Measurements from ENCODE around the gene CD96. TPM values are rescaled to one million over a fixed set of nuclear protein-coding genes. Genes with fewer than 3 reads are reported as not detected.
"Not testable (repeated sequence)": the region's sequence is repeated elsewhere in the genome, so short reads cannot be mapped to it uniquely, and the experiment has no call there.

CD96 gene
- 79.1 and 79.7 TPM in 2 replicates for total RNA-seq

GRCh38 chr3:111541911-111542483, at the start of gene CD96:
TSS of gene CD96 (plus strand) at chr3:111542197. CDS start at chr3:111542249, 52 bp downstream.
- Mint-ChIP-seq H3K36me3 (ENCODE audit: low read depth) (peaks cover 29% of the 10 kb centered on the region), H3K4me1 (ENCODE audit: low read depth) (peaks cover 64% of the 10 kb centered on the region), H3K9me3 (peaks cover 4% of the 10 kb centered on the region), H3K27me3 (ENCODE audit: insufficient read depth) (no peaks in the 10 kb centered on the region), H3K4me3 (peak within 1 kb of the TSS; percentile 97), H3K27ac (peak within 1 kb of the TSS; percentile 99)
- intact Hi-C loops (cut with micrococcal nuclease), result loop anchor here (1.0 to 10.0 kb wide), 12 partner anchors 40 to 1133 kb away; partner anchors contain the start of gene ZBED2
- DNase-seq (ENCODE audit: low spot score), result peak; percentile 69

- H3K36me3 Mint-ChIP-seq (ENCODE audit: low read depth), result no peaks in the 10 kb centered on the region
Measured at GRCh38 chr3:111493276-111493675, 48.7 kb upstream of the CD96 start.

GRCh38 chr3:111496894-111497559, 45.0 kb upstream of the CD96 start:
- Mint-ChIP-seq H3K9me3 (no peaks in the 10 kb centered on the region), H3K36me3 (ENCODE audit: low read depth) (no peaks in the 10 kb centered on the region), H3K4me3 (no peak overlapping the region), H3K27ac (no peak overlapping the region), H3K27me3 (ENCODE audit: insufficient read depth) (peaks cover 3% of the 10 kb centered on the region), H3K4me1 (ENCODE audit: low read depth) (no peaks in the 10 kb centered on the region)
- intact Hi-C loops (cut with micrococcal nuclease), result no loop called here
- DNase-seq (ENCODE audit: low spot score), result no peak

More at GRCh38 chr3:111493276-111493675, 48.7 kb upstream of the CD96 start:
- H3K4me3 Mint-ChIP-seq, result no peak overlapping the region
- H3K4me1 Mint-ChIP-seq (ENCODE audit: low read depth), result no peaks in the 10 kb centered on the region
- DNase-seq (ENCODE audit: low spot score), result no peak
- no peaks in the 10 kb centered on the region for H3K9me3 Mint-ChIP-seq
- H3K27me3 Mint-ChIP-seq (ENCODE audit: insufficient read depth), result no peaks in the 10 kb centered on the region
- H3K27ac Mint-ChIP-seq, result no peak overlapping the region
- intact Hi-C loops (cut with micrococcal nuclease), result no loop called here

GRCh38 chr3:111498022-111498421, 44.0 kb upstream of the CD96 start:
- H3K27me3 Mint-ChIP-seq (ENCODE audit: insufficient read depth), result peaks cover 3% of the 10 kb centered on the region

GRCh38 chr3:111506435-111506834, 35.6 kb upstream of the CD96 start:
- H3K4me1 Mint-ChIP-seq (ENCODE audit: low read depth), result no peaks in the 10 kb centered on the region

More at GRCh38 chr3:111498022-111498421, 44.0 kb upstream of the CD96 start:
- H3K27ac Mint-ChIP-seq, result no peak overlapping the region
- DNase-seq (ENCODE audit: low spot score), result no peak
- H3K4me3 Mint-ChIP-seq, result no peak overlapping the region
- H3K4me1 Mint-ChIP-seq (ENCODE audit: low read depth), result no peaks in the 10 kb centered on the region
- no peaks in the 10 kb centered on the region for H3K36me3 Mint-ChIP-seq (ENCODE audit: low read depth)
- intact Hi-C loops (cut with micrococcal nuclease), result no loop called here
- no peaks in the 10 kb centered on the region for H3K9me3 Mint-ChIP-seq

GRCh38 chr3:111509308-111509707, 32.7 kb upstream of the CD96 start:
- Mint-ChIP-seq H3K27me3 (ENCODE audit: insufficient read depth) (peaks cover 2% of the 10 kb centered on the region), H3K4me1 (ENCODE audit: low read depth) (no peaks in the 10 kb centered on the region), H3K27ac (no peak overlapping the region), H3K4me3 (no peak overlapping the region), H3K9me3 (no peaks in the 10 kb centered on the region), H3K36me3 (ENCODE audit: low read depth) (no peaks in the 10 kb centered on the region)
- no peak for DNase-seq (ENCODE audit: low spot score)
- intact Hi-C loops (cut with micrococcal nuclease), result no loop called here

More at GRCh38 chr3:111506435-111506834, 35.6 kb upstream of the CD96 start:
- no peaks in the 10 kb centered on the region for H3K9me3 Mint-ChIP-seq
- no peaks in the 10 kb centered on the region for H3K36me3 Mint-ChIP-seq (ENCODE audit: low read depth)
- no peak for DNase-seq (ENCODE audit: low spot score)
- intact Hi-C loops (cut with micrococcal nuclease), result no loop called here
- H3K4me3 Mint-ChIP-seq, result no peak overlapping the region
- H3K27me3 Mint-ChIP-seq (ENCODE audit: insufficient read depth), result peaks cover under 1% of the 10 kb centered on the region
- H3K27ac Mint-ChIP-seq, result no peak overlapping the region

- no peak for DNase-seq (ENCODE audit: low spot score)
- no peak overlapping the region for H3K27ac Mint-ChIP-seq
- H3K4me3 Mint-ChIP-seq, result no peak overlapping the region
- H3K36me3 Mint-ChIP-seq (ENCODE audit: low read depth), result no peaks in the 10 kb centered on the region
- no peaks in the 10 kb centered on the region for H3K27me3 Mint-ChIP-seq (ENCODE audit: insufficient read depth)
- no peaks in the 10 kb centered on the region for H3K4me1 Mint-ChIP-seq (ENCODE audit: low read depth)
- intact Hi-C loops (cut with micrococcal nuclease), result no loop called here
- no peaks in the 10 kb centered on the region for H3K9me3 Mint-ChIP-seq
Measured at GRCh38 chr3:111517801-111518200, 24.2 kb upstream of the CD96 start.

- Mint-ChIP-seq H3K4me1 (ENCODE audit: low read depth) (no peaks in the 10 kb centered on the region), H3K27ac (no peak overlapping the region), H3K9me3 (no peaks in the 10 kb centered on the region), H3K36me3 (ENCODE audit: low read depth) (no peaks in the 10 kb centered on the region), H3K4me3 (no peak overlapping the region), H3K27me3 (ENCODE audit: insufficient read depth) (no peaks in the 10 kb centered on the region)
- intact Hi-C loops (cut with micrococcal nuclease), result no loop called here
- no peak for DNase-seq (ENCODE audit: low spot score)
Measured at GRCh38 chr3:111519178-111519855, 22.7 kb upstream of the CD96 start.

- intact Hi-C loops (cut with micrococcal nuclease), result no loop called here
- Mint-ChIP-seq H3K4me3 (no peak overlapping the region), H3K27ac (no peak overlapping the region), H3K27me3 (ENCODE audit: insufficient read depth) (no peaks in the 10 kb centered on the region), H3K9me3 (peaks cover 4% of the 10 kb centered on the region), H3K4me1 (ENCODE audit: low read depth) (no peaks in the 10 kb centered on the region), H3K36me3 (ENCODE audit: low read depth) (no peaks in the 10 kb centered on the region)
- no peak for DNase-seq (ENCODE audit: low spot score)
Measured at GRCh38 chr3:111521891-111522290, 20.1 kb upstream of the CD96 start.

- DNase-seq (ENCODE audit: low spot score); H3K27me3 Mint-ChIP-seq (ENCODE audit: insufficient read depth); H3K4me1 Mint-ChIP-seq (ENCODE audit: low read depth); H3K27ac Mint-ChIP-seq; H3K9me3 Mint-ChIP-seq; intact Hi-C loops (cut with micrococcal nuclease); H3K4me3 Mint-ChIP-seq; H3K36me3 Mint-ChIP-seq (ENCODE audit: low read depth): not testable (repeated sequence)
Measured at GRCh38 chr3:111524486-111524885, 17.5 kb upstream of the CD96 start.

GRCh38 chr3:111531446-111531845, 10.6 kb upstream of the CD96 start:
- H3K9me3 Mint-ChIP-seq, result peaks cover 5% of the 10 kb centered on the region
- intact Hi-C loops (cut with micrococcal nuclease), result no loop called here
- H3K4me3 Mint-ChIP-seq, result no peak overlapping the region

GRCh38 chr3:111534701-111535100, 7.3 kb upstream of the CD96 start:
- H3K4me1 Mint-ChIP-seq (ENCODE audit: low read depth), result peaks cover 36% of the 10 kb centered on the region
- no peaks in the 10 kb centered on the region for H3K27me3 Mint-ChIP-seq (ENCODE audit: insufficient read depth)
- H3K9me3 Mint-ChIP-seq, result peaks cover 4% of the 10 kb centered on the region
- DNase-seq (ENCODE audit: low spot score), result no peak
- H3K4me3 Mint-ChIP-seq, result no peak overlapping the region
- no peak overlapping the region for H3K27ac Mint-ChIP-seq
- peaks cover 4% of the 10 kb centered on the region for H3K36me3 Mint-ChIP-seq (ENCODE audit: low read depth)
- intact Hi-C loops (cut with micrococcal nuclease), result loop anchor here (5.0 kb wide), 2 partner anchors 137 to 197 kb away; no protein-coding TSS in a partner anchor

More at GRCh38 chr3:111531446-111531845, 10.6 kb upstream of the CD96 start:
- no peak for DNase-seq (ENCODE audit: low spot score)
- Mint-ChIP-seq H3K4me1 (ENCODE audit: low read depth) (peaks cover 12% of the 10 kb centered on the region), H3K27ac (no peak overlapping the region), H3K27me3 (ENCODE audit: insufficient read depth) (peaks cover 2% of the 10 kb centered on the region), H3K36me3 (ENCODE audit: low read depth) (no peaks in the 10 kb centered on the region)

- H3K4me1 Mint-ChIP-seq (ENCODE audit: low read depth), result peaks cover 70% of the 10 kb centered on the region
- no peak overlapping the region for H3K4me3 Mint-ChIP-seq
- H3K36me3 Mint-ChIP-seq (ENCODE audit: low read depth), result peaks cover 7% of the 10 kb centered on the region
Measured at GRCh38 chr3:111538111-111538510, 3.9 kb upstream of the CD96 start.

More at GRCh38 chr3:111538111-111538510, 3.9 kb upstream of the CD96 start:
- DNase-seq (ENCODE audit: low spot score), result no peak
- Mint-ChIP-seq H3K27me3 (ENCODE audit: insufficient read depth) (no peaks in the 10 kb centered on the region), H3K9me3 (peaks cover 4% of the 10 kb centered on the region), H3K27ac (no peak overlapping the region)
- intact Hi-C loops (cut with micrococcal nuclease), result loop anchor here (2.0 to 5.0 kb wide), 4 partner anchors 141 to 467 kb away; partner anchors contain the start of gene NECTIN3
